ENCODE data around the gene TGFBR3L. TPM values are rescaled to one million over a fixed set of nuclear protein-coding genes. Genes with fewer than 3 reads are reported as not detected.
"Not testable (repeated sequence)": the region's sequence is repeated elsewhere in the genome, so short reads cannot be mapped to it uniquely, and the experiment has no call there.

Gene TGFBR3L
- total and polyA plus RNA-seq, 2 of the 4 experiments (the other 2 are of a cell fraction) = 0.94 TPM; not detected in 1

- H2AK5ac ChIP-seq (ENCODE audit: low read depth, low read length); intact Hi-C loops (cut with micrococcal nuclease); H3K23ac ChIP-seq (ENCODE audit: low read depth, low read length); in situ Hi-C loops (cut with MboI; ENCODE audit: low sequenced_read_pairs); H3K18ac ChIP-seq (ENCODE audit: low read depth, low read length); H3K4me3 ChIP-seq (ENCODE audit: insufficient read depth, low read depth, low read length); H2AK9ac ChIP-seq (replicated peaks; ENCODE audit: low read depth, low read length, poor library complexity); H3K4ac ChIP-seq (ENCODE audit: low read depth, low read length); H3K9ac ChIP-seq (ENCODE audit: low read depth, low read length); H2BK5ac ChIP-seq (ENCODE audit: low read depth, low read length, poor library complexity, severe bottlenecking); H2BK120ac ChIP-seq (ENCODE audit: low read depth, low read length); POLR2A ChIA-PET (ENCODE audit: unreplicated experiment); ATAC-seq (ENCODE audit: low read depth); H2AFZ ChIP-seq (replicated peaks; ENCODE audit: low read length, poor library complexity); H2BK15ac ChIP-seq (ENCODE audit: low read depth, low read length); H2BK20ac ChIP-seq (ENCODE audit: low read depth, low read length); DNase-seq; H3K27me3 ChIP-seq (ENCODE audit: control insufficient read depth, insufficient read depth, low read length); H4K8ac ChIP-seq (ENCODE audit: low read depth in 2 of 2, low read length in 2 of 2); H3K56ac ChIP-seq (ENCODE audit: extremely low read depth, insufficient read depth, low read length); H3K9me3 ChIP-seq (ENCODE audit: control insufficient read depth, insufficient read depth, low read length); H3K4me2 ChIP-seq (ENCODE audit: low read depth, low read length); H3K14ac ChIP-seq (replicated peaks; ENCODE audit: low read depth, low read length); H3K27ac ChIP-seq (ENCODE audit: insufficient read depth, low read length); dilution Hi-C loops (cut with HindIII; ENCODE audit: low sequenced_read_pairs, unreplicated experiment); H4K91ac ChIP-seq (ENCODE audit: insufficient read depth, low read depth, low read length); H3K9me1 ChIP-seq (ENCODE audit: insufficient read depth, low read length); H4K5ac ChIP-seq (ENCODE audit: low read depth, low read length); BruUV-seq (replicated peaks): not testable (repeated sequence)
- H3K36me3 ChIP-seq (ENCODE audit: control insufficient read depth, insufficient read depth, low read length) = peaks cover 42% of the 10 kb centered on the region
- peaks cover 15% of the 10 kb centered on the region for H4K20me1 ChIP-seq (ENCODE audit: insufficient read depth, low read length)
- H3K79me1 ChIP-seq (ENCODE audit: low read depth in 1 of 2, low read length in 2 of 2) = peaks cover 7 to 17% of the 10 kb centered on the region in 2 experiments; a peak in 2 of 4 replicates
- WGBS, 2 experiments (ENCODE audit: extremely low coverage in 2 of 2, insufficient read length in 1 of 2) = 91% methylated on average over 5 of the region's 11 CpGs; no CpG with 5 or more reads in 1 of the 2 experiments
- peaks cover 21% of the 10 kb centered on the region for H3K4me1 ChIP-seq (ENCODE audit: control insufficient read depth, insufficient read depth, low read length)
- CTCF ChIA-PET = interaction anchor here (1.7 to 1.9 kb wide), 2 partner anchors 10 to 40 kb away, joined by 4 to 5 read pairs; partner anchors contain the start of gene SNAPC2
Measured at GRCh38 chr19:7930030-7930429, 15.4 kb downstream of the TGFBR3L start.

Measured in IMR-90 (cell line).